Endodermal cell (in vitro differentiated cells): ENCODE results near the gene GADL1. TPM values are rescaled to one million over a fixed set of nuclear protein-coding genes. Genes with fewer than 3 reads are reported as not detected.

Experiments
- DNase-seq: peaks from one replicate; pipeline ENCODE4 v3.0.0-alpha.2; 2017
- H3K27ac ChIP-seq: 2 replicates; pipeline ENCODE4 v1.5.1; 2013; ENCODE audit warnings: mild to moderate bottlenecking, low read depth, low read length, moderate library complexity
- H3K27me3 ChIP-seq: 2 replicates; pipeline ENCODE4 v1.6.1; 2013; ENCODE audit warnings: mild to moderate bottlenecking, low read length, moderate library complexity; ENCODE audit not compliant: insufficient read depth, control insufficient read depth, poor library complexity, severe bottlenecking
- H3K36me3 ChIP-seq: 2 replicates; pipeline ENCODE4 v1.7.0; 2013; ENCODE audit warnings: mild to moderate bottlenecking, low read length, moderate library complexity; ENCODE audit not compliant: control insufficient read depth, insufficient read depth
- H3K4me1 ChIP-seq: one replicate; pipeline ENCODE4 v1.7.0; 2013; ENCODE audit warnings: low read length; ENCODE audit not compliant: control insufficient read depth, insufficient read depth
- H3K4me3 ChIP-seq: 2 replicates; pipeline ENCODE4 v1.5.1; 2013; ENCODE audit warnings: mild to moderate bottlenecking, low read length, moderate library complexity
- H3K9ac ChIP-seq: 2 replicates; pipeline ENCODE4 v1.6.1; 2013; ENCODE audit warnings: mild to moderate bottlenecking, low read length, moderate library complexity; ENCODE audit not compliant: poor library complexity, severe bottlenecking; ENCODE audit errors: extremely low read depth
- H3K9me3 ChIP-seq: 2 replicates; pipeline ENCODE4 v1.6.1; 2013; ENCODE audit warnings: mild to moderate bottlenecking, low read length, moderate library complexity; ENCODE audit not compliant: control insufficient read depth
- H3K27ac Mint-ChIP-seq: 2 replicates; pipeline ENCODE4 v1.8.0; 2020; ENCODE audit warnings: mixed read lengths
- H3K27me3 Mint-ChIP-seq: 2 replicates; pipeline ENCODE4 v1.8.0; 2021; ENCODE audit warnings: mild to moderate bottlenecking, mixed read lengths; ENCODE audit not compliant: insufficient read depth
- H3K36me3 Mint-ChIP-seq: 2 replicates; pipeline ENCODE4 v1.8.0; 2020; ENCODE audit warnings: low read depth, mixed read lengths
- H3K4me1 Mint-ChIP-seq: 2 replicates; pipeline ENCODE4 v1.8.0; 2020; ENCODE audit warnings: mixed read lengths
- H3K4me3 Mint-ChIP-seq: 2 replicates; pipeline ENCODE4 v1.8.0; 2020; ENCODE audit warnings: mild to moderate bottlenecking, moderate library complexity, mixed read lengths
- H3K9me3 Mint-ChIP-seq: 2 replicates; pipeline ENCODE4 v1.8.0; 2020; ENCODE audit warnings: mild to moderate bottlenecking, mixed read lengths
- CTCF ChIP-seq: fragments of 200-600 bp; sonication (generic); conservative IDR thresholded peaks from 2 replicates; pipeline ENCODE4 v1.5.0; 2021; ENCODE audit warnings: antibody characterized with exemption, mild to moderate bottlenecking
- WGBS, 2 experiments: methylation state at CpG; one replicate each; pipeline versions ENCODE4 v1.1.5 to v1.1.7; 2013; ENCODE audit warnings: missing lambda C conversion rate in 2 of 2, mixed read lengths in 1 of 2; ENCODE audit not compliant: insufficient coverage in 1 of 2, insufficient read length in 1 of 2; 5-methylcytosine and 5-hydroxymethylcytosine counted together
- total RNA-seq, 2 donors: library from RNA; stranded (reverse); fragmentation: NEBNext Ultra II Directional in 1 of 2; extraction: Animal tissue kit (Norgen Biotek cat#: 25700) in 1 of 2; gene quantifications; 2 replicates in 1 of 2; 3 replicates in 1 of 2; pipeline ENCODE4 v1.2.1, GENCODE V29; 2021

GADL1 gene
- total RNA-seq, 2 donors from 2014 or later = 0.11 TPM; not detected in 1

DNA sequence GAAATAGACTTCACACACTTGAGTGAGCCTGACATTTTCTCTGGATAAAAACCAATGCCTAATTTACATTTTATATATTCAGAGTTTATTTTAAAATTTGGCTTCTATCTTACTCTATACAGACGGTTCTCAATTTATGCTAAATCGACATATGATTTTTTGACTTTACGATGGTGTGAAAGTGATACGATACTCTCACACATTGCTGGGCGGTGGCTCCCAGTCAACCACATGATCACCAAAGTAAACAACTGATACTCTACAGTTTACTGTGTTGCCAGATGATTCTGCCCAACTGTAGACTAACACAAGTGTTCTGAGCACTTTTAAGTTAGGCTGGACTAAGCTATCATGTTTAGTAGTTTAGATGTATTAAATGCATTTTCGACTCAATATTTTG, 25.1 kb upstream of the GADL1 start:
- Mint-ChIP-seq H3K4me1 (no peaks in the 10 kb centered on the region), H3K27ac (no peak overlapping the region), H3K36me3 (no peaks in the 10 kb centered on the region), H3K4me3 (no peak overlapping the region), H3K27me3 (no peaks in the 10 kb centered on the region), H3K9me3 (peaks cover 1% of the 10 kb centered on the region)
- Histone ChIP-seq H3K9me3 (peaks cover 3% of the 10 kb centered on the region), H3K27ac (no peak overlapping the region), H3K4me3 (no peak overlapping the region), H3K27me3 (no peaks in the 10 kb centered on the region), H3K4me1 (no peaks in the 10 kb centered on the region), H3K9ac (no peak overlapping the region), H3K36me3 (no peaks in the 10 kb centered on the region)
- 95 to 100% methylated on average over 1 to 6 of the region's 6 CpGs for WGBS, 2 experiments
- no peak for TF ChIP-seq CTCF
- no peak for DNase-seq

DNA sequence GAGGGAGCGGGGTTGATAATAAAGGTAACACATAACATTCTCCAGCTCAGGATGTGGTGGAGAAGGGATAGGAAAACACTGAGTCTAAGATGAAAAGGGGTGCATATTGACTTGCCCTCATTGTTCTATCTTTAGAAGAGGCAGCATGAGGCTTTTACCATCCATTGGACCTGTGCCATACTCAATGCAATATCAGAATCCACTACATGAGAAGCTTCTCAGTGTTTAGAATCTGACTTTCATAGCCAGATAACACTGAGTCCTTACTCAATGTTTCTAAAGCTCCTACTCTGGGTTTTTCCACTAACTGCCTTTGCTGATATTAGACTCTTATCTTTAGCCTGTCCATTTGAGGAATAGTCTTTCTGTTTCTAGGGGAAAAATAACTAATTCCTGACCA, 24.3 kb upstream of the GADL1 start:
- TF ChIP-seq CTCF = no peak
- Mint-ChIP-seq H3K4me3 (no peak overlapping the region), H3K27ac (no peak overlapping the region), H3K27me3 (no peaks in the 10 kb centered on the region), H3K36me3 (no peaks in the 10 kb centered on the region), H3K4me1 (no peaks in the 10 kb centered on the region), H3K9me3 (no peaks in the 10 kb centered on the region)
- Histone ChIP-seq H3K36me3 (no peaks in the 10 kb centered on the region), H3K27me3 (no peaks in the 10 kb centered on the region), H3K9ac (no peak overlapping the region), H3K27ac (no peak overlapping the region), H3K9me3 (peaks cover 3% of the 10 kb centered on the region), H3K4me1 (no peaks in the 10 kb centered on the region), H3K4me3 (no peak overlapping the region)
- DNase-seq = no peak
- WGBS, 2 experiments = 100% methylated on average over 1 of the region's 1 CpG; no CpG with 5 or more reads in 1 of the 2 experiments

- TF ChIP-seq CTCF = no peak
- Histone ChIP-seq H3K27ac (no peak overlapping the region), H3K9me3 (no peaks in the 10 kb centered on the region), H3K4me3 (no peak overlapping the region), H3K4me1 (no peaks in the 10 kb centered on the region), H3K27me3 (no peaks in the 10 kb centered on the region), H3K9ac (no peak overlapping the region), H3K36me3 (no peaks in the 10 kb centered on the region)
- H3K9me3 Mint-ChIP-seq = no peaks in the 10 kb centered on the region
- no peaks in the 10 kb centered on the region for H3K27me3 Mint-ChIP-seq
- DNase-seq = no peak
- no peak overlapping the region for H3K4me3 Mint-ChIP-seq
- no peak overlapping the region for H3K27ac Mint-ChIP-seq
- H3K36me3 Mint-ChIP-seq = no peaks in the 10 kb centered on the region
- H3K4me1 Mint-ChIP-seq = no peaks in the 10 kb centered on the region
Measured at GRCh38 chr3:30915782-30916181, 21.3 kb upstream of the GADL1 start.
